ENCODE measurements around the gene TM2D1.

TM2D1 gene

DNA sequence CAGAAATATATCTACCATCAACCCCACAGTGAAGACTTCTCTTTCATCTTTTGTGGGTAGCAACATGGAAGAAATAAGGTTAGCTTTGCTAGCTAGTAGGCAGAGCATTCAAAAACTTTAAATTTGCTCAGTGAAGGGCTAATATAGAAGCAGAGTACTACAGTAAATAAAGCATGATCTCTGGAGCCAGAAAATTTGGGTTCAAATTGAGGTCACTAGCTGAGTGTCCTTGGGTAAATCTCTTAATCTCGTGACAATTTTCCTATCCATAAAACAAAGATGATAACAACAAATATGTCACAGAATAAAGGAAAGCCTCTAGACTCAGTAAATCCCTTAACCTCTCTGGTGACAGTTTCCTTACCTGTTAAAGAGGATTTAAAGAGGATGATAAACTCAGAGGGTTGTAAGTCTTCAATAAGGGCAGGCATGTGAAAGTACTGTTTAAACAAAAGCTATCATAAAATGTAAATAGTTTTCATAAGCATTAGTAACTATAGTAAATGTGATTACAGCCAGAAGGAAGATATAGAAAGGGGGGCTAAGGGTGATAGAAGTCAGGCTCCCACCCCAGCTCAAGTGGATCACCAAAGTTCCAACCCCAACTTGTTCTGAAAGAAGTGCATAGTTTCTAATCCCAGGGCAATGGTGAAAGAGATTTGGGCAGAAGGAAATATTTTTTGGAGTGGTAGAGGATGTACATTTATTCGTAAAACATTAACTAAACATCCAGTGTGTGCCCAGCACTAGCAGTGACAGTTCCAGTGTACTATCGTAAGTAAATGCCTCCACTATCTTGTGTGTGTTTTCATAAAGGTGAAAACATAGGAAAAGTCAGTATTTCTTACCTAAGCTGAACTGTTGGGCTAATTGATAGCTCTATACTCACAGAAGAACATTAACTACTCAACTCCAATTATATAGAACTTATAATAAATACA, 24.8 kb downstream of the TM2D1 start:
- TF ChIP-seq POLR2AphosphoS5 (IDR thresholded peaks at IDR 0.05; ENCODE audit: low read depth, low read length) (no peak), FOXP2 (optimal IDR thresholded peaks at IDR 0.05; ENCODE audit: borderline replicate concordance, extremely low read depth, extremely low read length, insufficient read depth) (no peak), SIN3A (IDR thresholded peaks at IDR 0.05; ENCODE audit: borderline replicate concordance, insufficient read depth, low read length) (no peak), TAF1 (IDR thresholded peaks at IDR 0.05; ENCODE audit: borderline replicate concordance, insufficient read depth, low read length) (no peak)
- TF ChIP-seq, protein P1, sequence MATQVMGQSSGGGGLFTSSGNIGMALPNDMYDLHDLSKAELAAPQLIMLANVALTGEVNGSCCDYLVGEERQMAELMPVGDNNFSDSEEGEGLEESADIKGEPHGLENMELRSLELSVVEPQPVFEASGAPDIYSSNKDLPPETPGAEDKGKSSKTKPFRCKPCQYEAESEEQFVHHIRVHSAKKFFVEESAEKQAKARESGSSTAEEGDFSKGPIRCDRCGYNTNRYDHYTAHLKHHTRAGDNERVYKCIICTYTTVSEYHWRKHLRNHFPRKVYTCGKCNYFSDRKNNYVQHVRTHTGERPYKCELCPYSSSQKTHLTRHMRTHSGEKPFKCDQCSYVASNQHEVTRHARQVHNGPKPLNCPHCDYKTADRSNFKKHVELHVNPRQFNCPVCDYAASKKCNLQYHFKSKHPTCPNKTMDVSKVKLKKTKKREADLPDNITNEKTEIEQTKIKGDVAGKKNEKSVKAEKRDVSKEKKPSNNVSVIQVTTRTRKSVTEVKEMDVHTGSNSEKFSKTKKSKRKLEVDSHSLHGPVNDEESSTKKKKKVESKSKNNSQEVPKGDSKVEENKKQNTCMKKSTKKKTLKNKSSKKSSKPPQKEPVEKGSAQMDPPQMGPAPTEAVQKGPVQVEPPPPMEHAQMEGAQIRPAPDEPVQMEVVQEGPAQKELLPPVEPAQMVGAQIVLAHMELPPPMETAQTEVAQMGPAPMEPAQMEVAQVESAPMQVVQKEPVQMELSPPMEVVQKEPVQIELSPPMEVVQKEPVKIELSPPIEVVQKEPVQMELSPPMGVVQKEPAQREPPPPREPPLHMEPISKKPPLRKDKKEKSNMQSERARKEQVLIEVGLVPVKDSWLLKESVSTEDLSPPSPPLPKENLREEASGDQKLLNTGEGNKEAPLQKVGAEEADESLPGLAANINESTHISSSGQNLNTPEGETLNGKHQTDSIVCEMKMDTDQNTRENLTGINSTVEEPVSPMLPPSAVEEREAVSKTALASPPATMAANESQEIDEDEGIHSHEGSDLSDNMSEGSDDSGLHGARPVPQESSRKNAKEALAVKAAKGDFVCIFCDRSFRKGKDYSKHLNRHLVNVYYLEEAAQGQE (IDR thresholded peaks at IDR 0.05; ENCODE audit: insufficient read depth in 1 of 2, low read depth in 2 of 2, low read length in 2 of 2) = no peak

GRCh38 chr1:61692155-61692800, 32.7 kb downstream of the TM2D1 start:
- TF ChIP-seq, protein P1 (IDR thresholded peaks at IDR 0.05; ENCODE audit: insufficient read depth in 1 of 2, low read depth in 2 of 2, low read length in 2 of 2) = no peak
- TF ChIP-seq POLR2AphosphoS5 (IDR thresholded peaks at IDR 0.05; ENCODE audit: low read depth, low read length) (no peak), SIN3A (IDR thresholded peaks at IDR 0.05; ENCODE audit: borderline replicate concordance, insufficient read depth, low read length) (no peak), FOXP2 (optimal IDR thresholded peaks at IDR 0.05; ENCODE audit: borderline replicate concordance, extremely low read depth, extremely low read length, insufficient read depth) (no peak), TAF1 (IDR thresholded peaks at IDR 0.05; ENCODE audit: borderline replicate concordance, insufficient read depth, low read length) (no peak)

GRCh38 chr1:61687901-61688300, 37.0 kb downstream of the TM2D1 start:
- TF ChIP-seq FOXP2 (optimal IDR thresholded peaks at IDR 0.05; ENCODE audit: borderline replicate concordance, extremely low read depth, extremely low read length, insufficient read depth) (no peak), TAF1 (IDR thresholded peaks at IDR 0.05; ENCODE audit: borderline replicate concordance, insufficient read depth, low read length) (no peak), SIN3A (IDR thresholded peaks at IDR 0.05; ENCODE audit: borderline replicate concordance, insufficient read depth, low read length) (no peak), POLR2AphosphoS5 (IDR thresholded peaks at IDR 0.05; ENCODE audit: low read depth, low read length) (no peak)
- TF ChIP-seq, protein P1 (IDR thresholded peaks at IDR 0.05; ENCODE audit: insufficient read depth in 1 of 2, low read depth in 2 of 2, low read length in 2 of 2) = no peak

GRCh38 chr1:61682891-61683290, 42.0 kb downstream of the TM2D1 start:
- TF ChIP-seq FOXP2 (optimal IDR thresholded peaks at IDR 0.05; ENCODE audit: borderline replicate concordance, extremely low read depth, extremely low read length, insufficient read depth) (no peak), SIN3A (IDR thresholded peaks at IDR 0.05; ENCODE audit: borderline replicate concordance, insufficient read depth, low read length) (no peak), POLR2AphosphoS5 (IDR thresholded peaks at IDR 0.05; ENCODE audit: low read depth, low read length) (no peak), TAF1 (IDR thresholded peaks at IDR 0.05; ENCODE audit: borderline replicate concordance, insufficient read depth, low read length) (no peak)
- TF ChIP-seq, protein P1 (IDR thresholded peaks at IDR 0.05; ENCODE audit: insufficient read depth in 1 of 2, low read depth in 2 of 2, low read length in 2 of 2) = no peak
